GM19395 (cell line): ENCODE measurements around the gene MST1R.

Source experiments
- ATAC-seq: cut with Tn5 transposase; IDR thresholded peaks from one replicate; pipeline ENCODE4 v1.9.1; 2021; ENCODE audit warnings: mild to moderate bottlenecking, moderate library complexity; ENCODE audit not compliant: unreplicated experiment

The MST1R gene

DNA sequence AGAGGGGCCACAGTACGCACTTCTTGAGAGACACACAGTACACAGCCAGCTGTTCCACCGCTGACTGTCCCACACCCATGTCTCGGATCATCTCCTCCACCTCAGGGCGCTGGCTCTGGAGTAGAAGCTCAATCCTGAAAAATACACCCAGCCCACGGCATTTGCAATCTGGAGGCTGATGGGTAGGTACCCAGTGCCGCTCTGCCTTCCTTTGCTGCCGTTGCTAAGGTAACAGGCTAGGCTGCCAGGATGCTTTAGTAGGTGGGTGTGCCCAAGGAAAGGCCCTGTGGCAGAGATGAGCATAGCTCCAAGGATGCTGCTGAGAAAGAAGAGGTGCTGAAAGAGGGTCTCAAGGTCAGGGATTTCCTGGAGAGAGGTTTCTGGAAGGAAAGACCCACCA lies 61.9 kb downstream of the MST1R start:
- ATAC-seq: no peak

DNA sequence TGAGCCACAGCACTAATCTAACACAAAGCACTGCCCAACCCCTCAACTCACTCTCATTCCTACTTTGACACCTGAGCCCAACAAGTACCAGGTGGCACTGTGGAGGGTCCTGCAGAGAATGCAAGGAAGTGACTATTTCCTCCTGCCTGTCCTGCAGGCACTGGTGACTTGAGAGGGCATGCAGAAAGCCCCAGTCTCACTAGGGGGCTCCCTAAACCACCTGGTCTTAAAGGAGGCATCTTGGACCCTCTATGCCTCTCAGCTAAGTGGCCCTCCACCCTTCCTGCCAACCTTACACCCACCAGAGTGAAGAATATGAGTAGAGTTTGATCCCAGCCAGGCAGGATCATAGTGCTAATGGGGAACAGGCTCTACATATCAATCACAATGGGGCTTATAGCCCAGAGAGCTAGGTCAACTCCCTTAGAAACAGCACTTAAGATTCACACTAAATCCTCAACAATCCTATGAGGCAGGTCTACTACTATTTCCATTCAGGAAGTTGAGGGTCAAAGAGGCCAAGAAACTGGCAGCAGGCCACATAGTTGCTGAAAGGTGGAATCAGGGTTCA lies 62.5 kb downstream of the MST1R start:
- no peak for ATAC-seq

DNA sequence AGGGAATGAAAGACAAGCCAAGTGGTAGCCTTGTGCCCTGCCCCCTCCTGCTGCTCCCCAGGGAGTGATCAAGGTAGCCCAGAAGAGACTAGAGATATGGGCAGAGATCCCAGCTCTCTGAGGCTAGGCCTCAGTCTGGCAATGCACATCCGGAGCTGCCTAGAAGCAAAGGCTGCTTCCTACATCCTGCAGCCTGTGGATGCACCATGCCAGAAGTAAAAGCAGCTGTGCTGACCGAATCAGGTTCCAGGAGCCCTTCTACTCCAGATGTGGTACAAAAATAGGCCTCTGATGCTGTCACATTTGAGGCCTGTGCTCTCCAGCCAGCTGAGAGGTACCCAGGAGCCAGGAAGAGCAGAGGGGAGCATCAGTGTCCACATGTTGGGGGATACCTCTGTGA lies 63.3 kb downstream of the MST1R start:
- no peak for ATAC-seq

DNA sequence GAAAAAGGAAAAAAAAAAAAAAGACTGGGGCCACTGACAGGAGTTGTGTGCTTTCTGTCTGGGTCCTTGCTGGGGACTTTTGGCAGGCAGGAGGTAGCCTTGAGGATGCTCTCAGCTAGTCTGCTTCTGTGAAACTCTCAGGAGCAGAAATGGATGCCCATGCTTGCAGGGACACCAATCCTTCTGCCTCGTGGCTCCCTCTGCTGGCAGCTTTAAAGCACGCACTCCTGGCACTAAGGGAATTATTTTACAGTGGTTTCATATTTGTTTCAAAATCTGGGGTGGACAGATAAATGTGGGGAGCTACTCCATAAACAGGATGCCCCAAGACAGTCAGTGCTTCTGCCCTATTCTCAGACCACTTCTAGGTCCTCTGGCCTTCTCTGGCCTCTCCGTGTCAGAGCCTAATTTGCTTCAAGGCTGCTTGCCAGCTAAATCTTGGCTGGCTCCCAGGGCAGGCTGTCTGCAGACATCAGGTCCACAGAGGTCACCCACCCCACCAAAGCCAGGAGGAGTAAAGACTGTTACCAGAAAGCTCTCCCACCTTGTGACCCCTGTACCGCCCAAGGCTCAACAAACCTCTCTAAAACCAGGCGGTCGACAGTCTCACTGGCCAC lies 64.4 kb downstream of the MST1R start:
- no peak for ATAC-seq
